A549 (cell line): ENCODE measurements around the gene MCU.
"Not testable (repeated sequence)": the region's sequence is repeated elsewhere in the genome, so short reads cannot be mapped to it uniquely, and the experiment has no call there.

Experiments used
- CTCF ChIP-seq: fragments of >200 bp; sonication (Bioruptor Twin); formaldehyde crosslinking; IDR thresholded peaks from 3 replicates; pipeline ENCODE4 v1.5.1; 2016
- PBX3 ChIP-seq: IDR thresholded peaks from 2 replicates; pipeline ENCODE4 v1.6.1; 2012
- POLR2A ChIP-seq: IDR thresholded peaks from 2 replicates; pipeline ENCODE4 v1.6.1; 2012; ENCODE audit warnings: mild to moderate bottlenecking, low read length

- TF ChIP-seq POLR2A, PBX3, CTCF: not testable (repeated sequence)
Measured at GRCh38 chr10:72686430-72686829, 5.5 kb upstream of the MCU start.
